ENCODE measurements around the gene TICAM2.

Gene TICAM2

GRCh38 chr5:115544436-115545350 lies 57.6 kb downstream of the TICAM2 start, which contains the start of gene FEM1C:
Gene FEM1C, minus strand, starts transcription at chr5:115544775. Its CDS starts 1,282 bp downstream, at chr5:115543493.
- no peak for TF ChIP-seq CTCF (IDR thresholded peaks at IDR 0.05; ENCODE audit: low read depth, low read length)
- TF ChIP-seq POLR2A (IDR thresholded peaks at IDR 0.05; ENCODE audit: extremely low read depth, insufficient read length), result peak; percentile 84
- TF ChIP-seq MYC (IDR thresholded peaks at IDR 0.05; ENCODE audit: low read depth, low read length), result peak; percentile 38; the same call in 1 of the 2 replicates
- TF ChIP-seq MAX (IDR thresholded peaks at IDR 0.05; ENCODE audit: low read depth, low read length), result peak; percentile 36; the same call in 1 of the 2 replicates
- DNase-seq (ENCODE audit: low read depth), result peak; percentile 97

GRCh38 chr5:115544043-115544435 lies 58.2 kb downstream of the TICAM2 start:
- DNase-seq (ENCODE audit: low read depth), result peak; percentile 76
- no peak for TF ChIP-seq CTCF (IDR thresholded peaks at IDR 0.05; ENCODE audit: low read depth, low read length)
- TF ChIP-seq MYC (IDR thresholded peaks at IDR 0.05; ENCODE audit: low read depth, low read length), result no peak
- no peak for TF ChIP-seq MAX (IDR thresholded peaks at IDR 0.05; ENCODE audit: low read depth, low read length)
- TF ChIP-seq POLR2A (IDR thresholded peaks at IDR 0.05; ENCODE audit: extremely low read depth, insufficient read length), result no peak
- H3K4me3 ChIP-seq (ENCODE audit: low read depth, low read length), result peak overlapping the region; percentile 82

More at GRCh38 chr5:115544436-115545350, 57.6 kb downstream of the TICAM2 start, which contains the start of gene FEM1C:
- peak within 1 kb of the TSS; percentile 82 for H3K4me3 ChIP-seq (ENCODE audit: low read depth, low read length)

GRCh38 chr5:115543365-115544042 lies 58.8 kb downstream of the TICAM2 start:
- TF ChIP-seq CTCF (IDR thresholded peaks at IDR 0.05; ENCODE audit: low read depth, low read length), result no peak
- TF ChIP-seq POLR2A (IDR thresholded peaks at IDR 0.05; ENCODE audit: extremely low read depth, insufficient read length), result no peak
- peak; percentile 41; the same call in 1 of the 2 replicates for TF ChIP-seq MAX (IDR thresholded peaks at IDR 0.05; ENCODE audit: low read depth, low read length)
- TF ChIP-seq MYC (IDR thresholded peaks at IDR 0.05; ENCODE audit: low read depth, low read length), result peak; percentile 13; the same call in 1 of the 2 replicates
- DNase-seq (ENCODE audit: low read depth), result no peak
- peak overlapping the region; percentile 82 for H3K4me3 ChIP-seq (ENCODE audit: low read depth, low read length)

GRCh38 chr5:115542651-115543364 lies 59.5 kb downstream of the TICAM2 start:
- peak overlapping the region; percentile 82 for H3K4me3 ChIP-seq (ENCODE audit: low read depth, low read length)
- DNase-seq (ENCODE audit: low read depth), result peak; percentile 16
- TF ChIP-seq MAX (IDR thresholded peaks at IDR 0.05; ENCODE audit: low read depth, low read length) (no peak), MYC (IDR thresholded peaks at IDR 0.05; ENCODE audit: low read depth, low read length) (no peak), CTCF (IDR thresholded peaks at IDR 0.05; ENCODE audit: low read depth, low read length) (no peak), POLR2A (IDR thresholded peaks at IDR 0.05; ENCODE audit: extremely low read depth, insufficient read length) (no peak)

GRCh38 chr5:115542086-115542485 lies 60.2 kb downstream of the TICAM2 start:
- peak overlapping the region; percentile 82 for H3K4me3 ChIP-seq (ENCODE audit: low read depth, low read length)
- no peak for TF ChIP-seq MYC (IDR thresholded peaks at IDR 0.05; ENCODE audit: low read depth, low read length)
- no peak for TF ChIP-seq POLR2A (IDR thresholded peaks at IDR 0.05; ENCODE audit: extremely low read depth, insufficient read length)
- TF ChIP-seq MAX (IDR thresholded peaks at IDR 0.05; ENCODE audit: low read depth, low read length), result no peak
- no peak for TF ChIP-seq CTCF (IDR thresholded peaks at IDR 0.05; ENCODE audit: low read depth, low read length)
- no peak for DNase-seq (ENCODE audit: low read depth)
